ENCODE data around the gene ARL5C.

- TF ChIP-seq GATA3 (IDR thresholded peaks at IDR 0.05; ENCODE audit: low read depth, low read length) (no peak), GATA2 (IDR thresholded peaks at IDR 0.05; ENCODE audit: low read depth, low read length) (no peak)
These were observed 9.5 kb downstream of the ARL5C start for GRCh38 chr17:39156491-39156890.

Data from SH-SY5Y (cell line).